HG03354 (cell line): ENCODE measurements around the gene CCN6.
A peak's percentile ranks its signal among the peaks of the same experiment; 100 is the strongest.
"Not testable (repeated sequence)": the region's sequence is repeated elsewhere in the genome, so short reads cannot be mapped to it uniquely, and the experiment has no call there.

Source experiments
- ATAC-seq: cut with Tn5 transposase; IDR thresholded peaks from one replicate; pipeline ENCODE4 v1.9.1; 2021; ENCODE audit warnings: mild to moderate bottlenecking; ENCODE audit not compliant: unreplicated experiment, poor library complexity, severe bottlenecking

CCN6 gene

DNA sequence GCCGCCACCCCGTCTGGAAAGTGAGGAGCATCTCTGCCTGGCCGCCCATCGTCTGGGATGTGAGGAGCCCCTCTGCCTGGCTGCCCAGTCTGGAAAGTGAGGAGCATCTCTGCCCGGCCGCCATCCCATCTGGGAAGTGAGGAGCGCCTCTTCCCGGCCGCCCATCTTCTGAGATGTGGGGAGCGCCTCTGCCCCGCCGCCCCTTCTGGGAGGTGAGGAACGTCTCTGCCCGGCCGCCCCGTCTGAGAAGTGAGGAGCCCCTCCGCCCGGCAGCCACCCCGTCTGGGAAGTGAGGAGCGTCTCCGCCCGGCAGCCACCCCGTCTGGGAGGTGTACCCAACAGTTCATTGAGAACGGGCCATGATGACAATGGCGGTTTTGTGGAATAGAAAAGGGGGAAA is 6.4 kb upstream of the CCN6 start:
- not testable (repeated sequence) for ATAC-seq

DNA sequence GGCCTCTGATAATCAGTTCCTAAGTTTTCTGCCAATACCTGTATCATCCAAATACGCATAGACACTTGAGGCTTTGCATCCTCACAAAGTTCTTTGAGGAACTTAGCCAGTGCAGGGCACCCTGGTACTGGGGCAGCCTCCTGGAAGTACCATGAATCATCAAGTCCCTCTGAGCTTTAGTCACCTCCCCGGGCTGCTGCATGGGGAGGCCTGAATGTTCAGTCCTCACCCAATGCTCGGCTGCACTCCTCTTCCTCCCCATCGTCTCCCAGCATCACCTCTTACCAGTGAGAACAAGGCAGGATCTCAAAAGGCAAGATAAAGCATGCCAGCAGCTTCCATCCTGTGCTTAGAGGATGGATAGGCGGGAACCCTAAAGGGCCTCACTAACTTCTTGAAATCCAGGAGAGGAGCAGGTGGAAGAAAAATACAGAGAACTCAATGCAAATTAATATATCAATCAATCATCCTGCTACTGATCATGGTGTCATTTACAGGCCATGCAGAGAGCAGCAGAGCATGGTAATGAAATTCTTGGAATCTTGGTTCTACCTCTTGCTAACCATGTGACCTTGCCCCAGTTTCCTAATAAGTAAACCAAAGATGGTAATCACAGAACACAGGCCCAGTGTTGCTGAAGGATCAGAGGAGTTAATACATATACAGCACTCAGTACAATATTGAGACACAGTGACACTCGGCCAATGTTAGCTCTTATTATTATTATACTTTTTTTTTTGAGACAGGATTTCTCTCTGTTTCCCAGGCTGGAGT is 4.7 kb upstream of the CCN6 start:
- ATAC-seq: no peak

DNA sequence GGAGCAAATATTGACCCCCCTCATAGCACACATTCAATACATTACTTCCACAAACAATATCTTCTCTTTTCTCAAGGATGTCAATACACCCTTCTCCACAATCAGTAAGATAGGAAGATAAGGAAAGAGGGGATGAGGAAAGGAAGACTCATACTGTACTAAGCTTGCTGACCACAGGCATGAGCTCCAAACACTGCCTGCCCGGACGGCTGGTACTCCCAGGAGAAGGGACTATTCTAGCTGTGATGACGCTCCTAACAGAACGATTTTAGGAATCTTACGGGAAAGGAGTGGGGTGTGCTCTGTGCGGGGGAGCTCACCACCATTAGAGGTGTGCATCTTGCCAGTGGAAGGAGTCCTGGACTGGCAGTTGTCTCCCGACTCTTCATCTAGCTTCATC is 3.9 kb upstream of the CCN6 start:
- ATAC-seq: no peak

DNA sequence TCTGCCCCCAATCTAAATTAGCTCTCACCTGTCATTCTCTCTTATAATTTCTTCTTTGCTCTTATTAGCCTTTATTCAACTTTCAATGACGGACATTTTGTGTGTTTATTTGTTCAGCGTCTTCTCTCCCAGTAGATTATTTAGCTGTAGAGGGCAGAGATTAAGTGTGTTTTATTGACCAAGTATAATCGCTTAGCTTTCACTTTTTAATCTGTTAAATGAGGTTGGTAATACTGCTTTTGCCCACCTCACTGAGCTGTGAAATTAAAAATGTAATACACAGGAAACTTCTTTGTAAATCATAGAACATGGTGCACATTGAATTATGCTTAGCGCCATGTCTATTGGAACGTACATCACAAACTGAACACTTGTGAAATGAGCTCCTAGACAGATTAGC is 3.5 kb upstream of the CCN6 start:
- no peak for ATAC-seq

DNA sequence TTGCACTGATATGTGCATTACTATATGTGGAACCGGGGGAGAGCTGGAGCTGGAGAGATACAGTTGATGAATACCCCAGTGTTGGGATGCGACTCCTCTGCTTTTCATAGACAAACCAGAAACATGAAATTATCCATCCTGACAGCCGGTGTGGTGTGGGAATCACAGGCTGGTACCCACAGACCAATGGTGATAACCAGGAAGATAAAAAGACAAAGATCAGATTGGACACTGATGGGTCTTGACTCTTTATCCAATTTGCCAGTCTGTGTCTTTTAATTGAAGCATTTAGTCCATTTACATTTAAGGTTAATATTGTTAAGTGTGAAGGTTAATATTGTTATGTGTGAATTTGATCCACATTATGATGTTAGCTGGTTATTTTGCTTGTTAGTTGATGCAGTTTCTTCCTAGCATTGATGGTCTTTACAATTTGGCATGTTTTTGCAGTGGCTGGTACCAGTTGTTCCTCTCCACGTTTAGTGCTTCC is 2.6 kb upstream of the CCN6 start:
- ATAC-seq: not testable (repeated sequence)

DNA sequence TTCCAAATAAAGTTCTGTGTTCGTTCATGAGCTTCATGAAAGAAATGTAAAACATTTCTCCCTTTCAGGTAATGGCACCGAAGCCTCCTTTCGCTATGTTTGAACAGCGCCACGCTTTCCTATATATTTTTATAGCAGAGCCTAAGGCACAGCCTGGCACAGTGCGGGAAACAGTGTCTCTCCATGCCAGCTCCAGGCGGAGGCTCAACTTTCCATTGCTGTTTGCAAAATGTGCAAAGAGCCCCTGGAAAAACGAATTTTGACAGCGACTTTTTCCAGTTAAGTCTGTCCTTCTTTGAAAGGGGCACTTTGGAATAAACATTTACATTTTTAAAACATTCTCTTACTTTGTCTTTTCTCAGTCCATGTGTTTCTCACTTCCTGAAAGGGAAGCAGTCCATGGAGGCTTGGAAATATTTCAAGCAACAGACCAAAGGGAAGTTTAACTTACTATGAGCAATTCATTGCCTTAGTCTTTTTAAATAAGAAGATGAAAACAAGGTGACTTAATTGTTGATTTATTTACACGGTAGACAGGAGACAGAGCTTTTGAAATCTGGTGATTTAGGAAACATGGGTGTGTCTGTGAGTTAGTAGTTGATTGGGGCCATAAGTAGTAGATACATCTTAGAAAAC is 769 bp downstream of the CCN6 start:
- no peak for ATAC-seq

DNA sequence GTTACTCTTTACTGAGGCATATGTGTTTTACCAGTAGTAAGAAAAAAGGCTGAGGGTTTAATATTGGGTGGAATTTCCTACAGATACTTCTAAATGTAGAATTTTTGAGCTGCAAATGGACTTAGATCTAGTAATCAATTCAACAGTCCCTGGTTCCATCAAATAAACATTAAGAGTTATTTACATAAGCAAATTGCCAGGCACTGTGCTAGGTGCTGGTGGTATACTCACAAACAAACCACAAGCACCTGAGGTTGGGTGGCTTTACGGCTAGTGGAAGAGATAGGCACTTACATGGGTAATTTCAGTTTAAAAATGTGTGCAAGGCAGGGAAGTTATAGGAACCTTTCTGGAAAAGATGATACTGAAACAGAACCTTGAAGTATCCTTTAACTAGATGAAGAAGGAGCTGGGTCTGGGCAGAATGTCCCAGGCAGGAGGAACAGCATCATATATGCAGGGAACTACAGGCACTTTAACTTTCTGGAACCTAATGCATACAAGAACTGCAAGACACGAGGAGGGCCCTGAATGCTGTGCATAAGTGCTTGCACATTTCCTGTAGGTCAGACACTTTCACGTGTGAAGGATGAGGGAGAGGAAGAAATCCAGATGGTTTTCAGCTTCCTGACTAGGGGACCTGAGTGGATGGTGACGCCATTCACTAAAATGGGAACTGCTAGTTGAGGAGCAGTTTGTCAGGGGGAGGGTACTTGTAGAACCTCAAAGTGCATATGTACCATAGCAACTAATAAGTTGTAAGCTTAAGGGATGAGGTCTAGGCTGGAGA is 4.5 kb downstream of the CCN6 start:
- no peak for ATAC-seq

DNA sequence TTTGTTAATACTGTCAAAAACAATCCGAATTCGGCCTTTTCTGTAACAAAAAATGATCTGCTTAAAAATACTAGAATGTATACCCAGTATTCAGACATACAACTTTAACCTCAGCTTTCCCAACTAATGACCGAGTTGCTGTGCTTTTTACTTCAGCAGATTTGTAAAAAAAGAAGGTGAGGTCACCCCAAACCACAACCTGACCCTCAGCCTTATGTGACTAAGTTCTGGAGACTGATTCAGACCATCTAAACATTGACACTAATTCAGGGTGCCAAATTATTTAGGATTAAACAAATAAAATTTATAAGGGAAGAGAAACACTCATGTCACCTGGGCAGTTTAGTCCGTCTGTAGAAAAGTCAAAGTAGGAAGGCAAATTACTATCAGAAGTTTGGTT is 7.7 kb downstream of the CCN6 start:
- ATAC-seq: no peak

DNA sequence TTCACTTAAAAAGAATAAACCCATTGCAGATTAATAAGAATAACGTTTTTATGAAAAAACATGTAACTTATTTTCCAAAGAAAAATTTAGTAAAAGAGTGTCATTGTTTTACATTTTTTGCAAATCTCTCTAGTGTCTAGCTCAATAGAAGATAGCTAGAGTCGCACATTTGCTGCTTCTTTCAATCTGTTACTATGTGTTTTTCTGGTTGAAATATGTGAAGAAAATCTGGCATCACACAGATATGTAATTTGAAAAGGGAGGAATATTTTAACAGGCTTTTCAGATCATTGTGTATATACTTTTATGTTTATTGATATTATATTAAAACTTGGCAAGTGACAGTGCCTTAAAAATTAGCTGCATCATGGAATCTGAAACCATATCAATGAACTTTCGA is 9.1 kb downstream of the CCN6 start:
- ATAC-seq: no peak

DNA sequence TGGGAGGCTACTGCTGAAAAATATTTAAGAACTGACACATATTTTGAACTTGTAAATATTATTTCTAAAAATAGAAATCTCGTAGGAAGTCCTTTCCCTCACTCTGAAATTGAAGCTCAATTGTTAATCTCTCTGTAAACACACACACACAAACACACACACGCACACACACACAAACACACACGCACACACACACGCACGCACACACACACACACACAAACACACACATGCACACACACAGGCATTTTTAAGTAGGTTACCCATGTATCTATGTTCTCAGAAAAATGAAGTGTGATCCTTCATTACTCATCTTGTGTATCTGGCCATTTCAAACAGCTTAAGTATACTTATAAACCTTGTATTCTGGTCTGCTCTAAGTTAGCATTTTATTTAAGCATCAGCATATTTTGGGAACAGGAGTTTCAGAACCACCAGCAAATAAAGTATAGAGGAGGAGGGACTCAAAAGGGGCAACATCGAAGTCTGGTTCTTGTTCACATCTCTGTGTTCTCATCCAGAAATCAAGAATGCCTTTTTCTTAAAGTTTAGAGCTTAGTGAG is 11.6 kb downstream of the CCN6 start:
- no peak for ATAC-seq

DNA sequence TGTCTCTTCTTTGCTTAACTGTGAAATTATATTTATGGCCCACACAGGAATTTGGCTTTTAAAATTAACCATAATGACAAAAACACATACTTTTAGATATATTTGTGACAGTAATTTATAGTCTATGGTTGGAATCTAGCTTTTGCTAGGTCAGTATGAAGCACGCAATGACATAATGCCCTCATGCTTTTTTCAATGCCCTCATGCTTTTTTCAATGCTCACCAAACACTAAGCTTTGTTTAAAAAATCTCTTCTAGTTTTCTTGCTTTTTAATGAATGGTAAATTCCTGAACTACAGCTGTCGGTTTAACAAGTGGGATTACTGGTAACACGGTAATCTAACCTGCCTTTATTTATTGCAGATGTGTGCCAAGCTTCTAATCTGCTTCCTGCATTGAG is 12.7 kb downstream of the CCN6 start:
- no peak for ATAC-seq

DNA sequence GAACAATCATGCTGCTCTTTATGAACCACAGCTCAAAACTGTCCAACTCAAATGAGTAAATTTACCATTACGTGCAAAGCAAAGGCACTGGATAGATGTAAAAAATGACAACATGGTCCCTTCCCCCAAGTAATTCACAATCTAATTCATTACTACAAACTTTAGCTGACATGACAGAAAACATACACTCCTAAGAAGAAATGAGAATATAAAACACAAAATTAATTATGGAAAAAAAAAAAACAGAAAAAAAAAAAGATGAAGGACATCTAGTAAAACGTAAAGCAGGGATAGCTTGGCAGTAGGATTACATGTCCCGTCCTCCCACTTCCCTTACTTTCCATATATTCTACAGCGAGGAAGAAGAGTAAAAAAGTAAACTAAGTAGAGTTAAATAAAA is 27.7 kb downstream of the CCN6 start:
- no peak for ATAC-seq

DNA sequence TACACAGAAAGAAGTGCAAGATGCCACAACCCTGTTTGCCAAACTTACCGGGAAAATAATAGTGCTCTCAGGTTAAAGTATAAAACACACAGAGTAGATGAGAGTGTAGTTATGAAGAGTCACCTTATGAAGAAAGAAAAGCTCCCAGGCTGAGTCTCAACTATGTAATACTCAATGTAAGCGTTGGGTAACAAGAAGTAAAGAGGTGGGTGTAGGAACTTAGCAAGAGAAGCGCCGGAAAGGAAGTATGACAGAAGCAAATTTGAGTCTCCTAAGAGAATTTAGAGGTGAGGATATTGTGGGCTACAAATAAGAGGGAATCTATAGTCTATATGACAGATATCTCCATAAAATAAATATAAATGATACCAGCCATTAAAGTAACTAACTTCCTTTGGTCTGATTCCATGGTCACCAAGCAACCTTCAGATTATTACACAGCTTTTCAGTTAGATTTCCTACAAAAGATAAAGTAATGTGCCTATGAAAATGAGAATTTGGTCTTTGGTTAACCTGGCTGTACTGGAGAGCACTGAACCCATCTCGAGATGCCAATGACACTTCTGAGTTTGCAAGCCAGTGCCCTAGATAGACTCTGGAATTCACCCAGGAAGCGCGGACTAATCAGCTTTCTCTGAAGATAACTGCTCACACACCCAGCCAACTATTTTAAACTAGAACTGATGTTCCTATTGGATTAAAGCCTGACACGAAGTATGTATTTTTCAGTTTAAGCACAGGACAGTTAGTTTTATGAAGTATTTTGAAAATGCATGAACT is 31.6 kb downstream of the CCN6 start:
- no peak for ATAC-seq

DNA sequence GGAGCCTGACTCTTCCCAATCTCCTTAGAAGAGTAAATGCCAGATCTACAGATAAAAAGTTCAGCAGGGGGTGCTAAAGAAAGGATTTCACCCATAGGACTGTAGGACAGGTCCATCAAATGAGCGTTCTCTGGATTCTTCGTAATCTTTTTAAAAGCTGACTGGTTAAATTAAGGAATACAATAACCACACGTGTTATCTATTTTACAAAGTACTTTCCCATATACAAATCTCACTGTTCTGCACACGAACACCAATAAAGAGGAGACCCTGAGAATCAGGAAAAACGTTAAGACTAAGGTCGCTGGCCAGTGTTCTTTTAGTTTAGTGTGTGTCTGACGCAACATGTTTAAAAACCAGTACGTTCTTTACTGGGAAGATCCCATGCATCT is 32.8 kb downstream of the CCN6 start:
- peak; percentile 22 for ATAC-seq

DNA sequence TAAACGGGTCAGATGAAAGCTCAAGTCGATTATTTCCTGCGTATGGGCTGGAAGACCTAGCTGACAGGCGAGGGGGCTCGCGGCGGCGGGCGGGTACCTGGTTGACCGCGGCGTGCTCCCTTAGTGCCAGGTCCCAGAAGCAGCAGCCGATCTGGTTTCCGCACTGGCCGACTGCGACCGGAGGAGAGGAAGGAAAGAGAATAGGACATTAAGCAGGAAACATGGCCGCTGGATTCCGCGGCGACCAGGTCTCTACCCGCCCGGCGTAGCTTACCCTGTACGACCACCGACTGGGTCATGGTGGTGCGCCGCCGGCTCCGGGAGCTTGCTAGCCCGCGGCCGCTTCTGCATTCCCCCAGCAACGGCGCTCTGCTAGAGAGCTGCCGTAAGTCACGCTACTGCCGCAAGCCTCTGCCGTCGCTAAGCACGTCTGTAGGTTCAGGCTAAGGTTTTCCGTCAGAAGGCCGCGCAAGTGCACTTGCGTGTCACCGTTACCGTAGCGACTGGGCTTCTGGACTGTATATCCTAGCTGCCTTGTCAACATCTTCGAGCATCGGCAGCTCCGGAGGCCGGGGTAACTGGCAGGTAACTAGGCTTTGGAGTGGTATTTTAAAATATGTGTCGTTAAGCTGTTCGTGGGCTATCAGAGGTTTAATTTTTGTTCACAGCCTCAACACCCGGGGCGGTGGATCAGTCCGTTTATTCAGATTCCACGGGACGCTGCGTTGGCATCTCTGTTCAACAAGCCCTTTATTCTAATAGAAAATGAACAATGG is 33.4 kb downstream of the CCN6 start, which contains the start of the genes FAM229B and TUBE1:
Gene FAM229B (plus strand): TSS at position 456 of the 776 bp plus-strand sequence. CDS start 11,693 bp downstream, outside the sequence.
Gene TUBE1 (minus strand): TSS at position 347 of the 776 bp plus-strand sequence. CDS start 48 bp downstream, at position 299.
- peak; percentile 97 for ATAC-seq

DNA sequence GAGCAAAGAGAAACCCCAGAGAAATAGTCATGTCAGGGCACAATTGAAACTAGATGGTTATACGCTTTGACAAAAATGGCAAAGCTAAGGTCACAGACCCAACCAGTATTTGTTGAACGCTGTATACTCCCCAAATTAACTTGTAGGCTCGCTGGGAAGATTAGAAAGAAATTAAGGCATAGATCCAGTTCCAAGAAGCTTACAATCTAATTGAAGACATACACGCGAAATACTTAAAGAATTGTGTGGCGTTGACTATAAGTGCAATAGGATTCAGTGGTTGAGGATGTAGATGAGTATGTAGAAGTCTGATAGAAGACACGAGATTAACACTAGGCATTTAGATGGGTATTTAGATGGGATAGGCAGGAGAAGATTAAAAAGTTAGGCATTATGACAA is 34.0 kb downstream of the CCN6 start:
- ATAC-seq: no peak

DNA sequence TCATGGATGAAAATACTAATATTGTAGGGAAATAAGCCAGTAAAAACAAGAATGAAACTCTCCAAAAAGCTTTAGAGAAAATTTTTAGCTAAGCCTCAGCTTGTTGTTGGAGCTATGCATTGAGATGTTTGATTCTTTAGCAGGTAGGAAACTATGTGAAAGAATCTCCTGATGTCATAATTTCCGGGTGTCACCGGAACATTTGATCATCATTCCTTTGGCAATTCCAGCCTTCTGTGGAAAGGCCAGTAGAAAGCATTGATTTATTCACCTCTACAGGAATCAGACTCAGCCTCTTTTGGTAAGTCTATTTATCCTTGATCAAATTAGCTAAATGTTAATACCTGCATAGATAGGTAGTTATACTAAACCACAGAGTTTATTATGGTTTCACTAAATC is 43.0 kb downstream of the CCN6 start:
- ATAC-seq: no peak

DNA sequence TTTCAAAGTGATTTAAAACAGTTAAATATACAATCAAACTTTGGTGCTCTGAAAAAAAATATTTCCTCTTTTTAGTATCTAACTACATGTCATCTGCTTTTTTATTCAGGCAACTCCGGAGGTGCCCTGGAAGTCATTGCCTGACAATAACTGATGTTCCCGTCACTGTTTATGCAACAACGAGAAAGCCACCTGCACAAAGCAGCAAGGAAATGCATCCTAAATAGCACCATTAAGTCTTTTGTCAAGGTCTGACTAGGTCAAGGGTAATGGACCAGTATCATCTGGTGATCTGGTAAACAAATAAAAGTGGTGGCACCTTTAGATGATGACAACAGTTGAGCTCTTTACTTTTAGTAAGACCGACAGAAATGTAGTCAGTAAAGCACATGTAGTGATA is 46.7 kb downstream of the CCN6 start:
- no peak for ATAC-seq

DNA sequence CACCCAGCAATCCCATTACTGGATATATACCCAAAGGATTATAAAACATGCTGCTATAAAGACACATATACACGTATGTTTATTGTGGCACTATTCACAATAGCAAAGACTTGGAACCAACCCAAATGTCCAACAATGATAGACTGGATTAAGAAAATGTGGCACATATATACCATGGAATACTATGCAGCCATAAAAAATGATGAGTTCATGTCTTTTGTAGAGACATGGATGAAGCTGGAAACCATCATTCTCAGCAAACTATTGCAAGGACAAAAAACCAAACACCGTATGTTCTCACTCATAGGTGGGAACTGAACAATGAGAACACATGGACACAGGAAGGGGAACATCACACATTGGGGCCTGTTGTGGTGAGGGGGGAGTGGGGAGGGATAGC is 52.1 kb downstream of the CCN6 start:
- ATAC-seq: not testable (repeated sequence)
